GM23338 (cell line): ENCODE data around the gene UBL5.

Experiments
- CREB1 ChIP-seq: fragments of 250-450 bp; sonication (Bioruptor Pico); IDR thresholded peaks from 2 replicates; pipeline ENCODE4 v1.5.0; 2020; ENCODE audit warnings: low read depth, mild to moderate bottlenecking, moderate library complexity
- EZH2 ChIP-seq: fragments of 200-600 bp; sonication (generic); IDR thresholded peaks from one replicate; pipeline ENCODE4 v1.8.0; 2017; ENCODE audit warnings: antibody characterized with exemption, mild to moderate bottlenecking, low read depth; ENCODE audit not compliant: unreplicated experiment
- EZH2phosphoT487 ChIP-seq: fragments of 200-600 bp; sonication (generic); IDR thresholded peaks from one replicate; pipeline ENCODE4 v1.8.1; 2018; ENCODE audit warnings: antibody characterized with exemption; ENCODE audit not compliant: unreplicated experiment
- POLR2AphosphoS5 ChIP-seq: IDR thresholded peaks from 2 replicates; pipeline ENCODE4 v1.6.1; 2016; ENCODE audit warnings: antibody characterized with exemption, low read depth
- ZNF114 ChIP-seq: fragments of 250-450 bp; sonication (Bioruptor Pico); IDR thresholded peaks from 2 replicates; pipeline ENCODE4 v1.5.0; 2020; ENCODE audit warnings: mild to moderate bottlenecking, moderate library complexity
- ZNF331 ChIP-seq: fragments of 250-450 bp; sonication (Bioruptor Pico); IDR thresholded peaks from 2 replicates; pipeline ENCODE4 v1.5.0; 2020; ENCODE audit warnings: low read depth, mild to moderate bottlenecking, moderate library complexity
- TF ChIP-seq, protein P1 (sequence below), 2 experiments: fragments of 200-600 bp in 1 of 2; sonication (generic) in 1 of 2; conservative IDR thresholded peaks; 2 replicates each; pipeline versions ENCODE4 v1.5.1 to v1.6.1; 2016 to 2017; ENCODE audit warnings: antibody characterized with exemption in 2 of 2, low read depth in 2 of 2, mild to moderate bottlenecking in 2 of 2, moderate library complexity in 1 of 2
- TF ChIP-seq, protein P2 (sequence below): IDR thresholded peaks from one replicate; pipeline ENCODE4 v1.6.1; 2018; ENCODE audit warnings: antibody characterized with exemption; ENCODE audit not compliant: unreplicated experiment

DNA sequence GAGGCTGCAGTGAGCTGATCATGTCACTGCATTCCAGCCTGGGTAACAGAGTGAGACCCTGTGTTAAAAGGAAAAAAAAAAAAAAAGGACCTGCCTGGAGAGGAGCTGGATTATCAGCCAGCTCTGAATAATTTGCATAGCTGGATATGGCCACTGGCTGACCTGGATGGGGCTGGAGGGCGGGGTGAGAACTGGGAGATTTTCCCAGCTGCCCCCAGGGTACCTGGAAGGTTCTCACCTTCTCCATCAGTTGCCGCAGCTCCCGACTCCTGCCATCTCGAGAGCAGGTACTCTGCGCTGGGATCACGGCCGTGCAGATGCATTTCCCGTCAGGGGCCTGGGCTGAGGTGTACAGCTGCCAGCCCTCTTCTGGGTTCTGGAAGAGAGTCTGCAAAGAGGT, 32.7 kb downstream of the UBL5 start:
- no peak for TF ChIP-seq EZH2phosphoT487
- TF ChIP-seq, protein P1, sequence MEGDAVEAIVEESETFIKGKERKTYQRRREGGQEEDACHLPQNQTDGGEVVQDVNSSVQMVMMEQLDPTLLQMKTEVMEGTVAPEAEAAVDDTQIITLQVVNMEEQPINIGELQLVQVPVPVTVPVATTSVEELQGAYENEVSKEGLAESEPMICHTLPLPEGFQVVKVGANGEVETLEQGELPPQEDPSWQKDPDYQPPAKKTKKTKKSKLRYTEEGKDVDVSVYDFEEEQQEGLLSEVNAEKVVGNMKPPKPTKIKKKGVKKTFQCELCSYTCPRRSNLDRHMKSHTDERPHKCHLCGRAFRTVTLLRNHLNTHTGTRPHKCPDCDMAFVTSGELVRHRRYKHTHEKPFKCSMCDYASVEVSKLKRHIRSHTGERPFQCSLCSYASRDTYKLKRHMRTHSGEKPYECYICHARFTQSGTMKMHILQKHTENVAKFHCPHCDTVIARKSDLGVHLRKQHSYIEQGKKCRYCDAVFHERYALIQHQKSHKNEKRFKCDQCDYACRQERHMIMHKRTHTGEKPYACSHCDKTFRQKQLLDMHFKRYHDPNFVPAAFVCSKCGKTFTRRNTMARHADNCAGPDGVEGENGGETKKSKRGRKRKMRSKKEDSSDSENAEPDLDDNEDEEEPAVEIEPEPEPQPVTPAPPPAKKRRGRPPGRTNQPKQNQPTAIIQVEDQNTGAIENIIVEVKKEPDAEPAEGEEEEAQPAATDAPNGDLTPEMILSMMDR (conservative IDR thresholded peaks at IDR 0.05; ENCODE audit: low read depth in 2 of 2) = no peak
- no peak for TF ChIP-seq POLR2AphosphoS5
- TF ChIP-seq, protein P2, sequence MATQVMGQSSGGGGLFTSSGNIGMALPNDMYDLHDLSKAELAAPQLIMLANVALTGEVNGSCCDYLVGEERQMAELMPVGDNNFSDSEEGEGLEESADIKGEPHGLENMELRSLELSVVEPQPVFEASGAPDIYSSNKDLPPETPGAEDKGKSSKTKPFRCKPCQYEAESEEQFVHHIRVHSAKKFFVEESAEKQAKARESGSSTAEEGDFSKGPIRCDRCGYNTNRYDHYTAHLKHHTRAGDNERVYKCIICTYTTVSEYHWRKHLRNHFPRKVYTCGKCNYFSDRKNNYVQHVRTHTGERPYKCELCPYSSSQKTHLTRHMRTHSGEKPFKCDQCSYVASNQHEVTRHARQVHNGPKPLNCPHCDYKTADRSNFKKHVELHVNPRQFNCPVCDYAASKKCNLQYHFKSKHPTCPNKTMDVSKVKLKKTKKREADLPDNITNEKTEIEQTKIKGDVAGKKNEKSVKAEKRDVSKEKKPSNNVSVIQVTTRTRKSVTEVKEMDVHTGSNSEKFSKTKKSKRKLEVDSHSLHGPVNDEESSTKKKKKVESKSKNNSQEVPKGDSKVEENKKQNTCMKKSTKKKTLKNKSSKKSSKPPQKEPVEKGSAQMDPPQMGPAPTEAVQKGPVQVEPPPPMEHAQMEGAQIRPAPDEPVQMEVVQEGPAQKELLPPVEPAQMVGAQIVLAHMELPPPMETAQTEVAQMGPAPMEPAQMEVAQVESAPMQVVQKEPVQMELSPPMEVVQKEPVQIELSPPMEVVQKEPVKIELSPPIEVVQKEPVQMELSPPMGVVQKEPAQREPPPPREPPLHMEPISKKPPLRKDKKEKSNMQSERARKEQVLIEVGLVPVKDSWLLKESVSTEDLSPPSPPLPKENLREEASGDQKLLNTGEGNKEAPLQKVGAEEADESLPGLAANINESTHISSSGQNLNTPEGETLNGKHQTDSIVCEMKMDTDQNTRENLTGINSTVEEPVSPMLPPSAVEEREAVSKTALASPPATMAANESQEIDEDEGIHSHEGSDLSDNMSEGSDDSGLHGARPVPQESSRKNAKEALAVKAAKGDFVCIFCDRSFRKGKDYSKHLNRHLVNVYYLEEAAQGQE = no peak
- no peak for TF ChIP-seq ZNF331 (CRISPR knock-in tag)
- no peak for TF ChIP-seq EZH2
- no peak for TF ChIP-seq ZNF114
- no peak for TF ChIP-seq CREB1 (CRISPR knock-in tag)
